Right renal cortex interstitium (tissue), 3 donors: Measurements from ENCODE around the gene C4orf54. TPM values are rescaled to one million over a fixed set of nuclear protein-coding genes. Genes with fewer than 3 reads are reported as not detected.

Source experiments
- DNase-seq, 3 donors: peaks; one replicate each; pipeline ENCODE4 v3.0.0-alpha.2; 2013; ENCODE audit warnings: low read depth in 3 of 3, low spot score in 2 of 3
- polyA plus RNA-seq, 3 donors: library from polyadenylated mRNA; unstranded; fragments of 120-200 nt; gene quantifications; one replicate each; pipeline ENCODE4 v1.2.1, GENCODE V29; 2013; ENCODE audit not compliant: insufficient read length in 3 of 3

C4orf54 gene
- polyA plus RNA-seq, result 1 to 10 TPM in 1 of 3 donors, under 1 TPM in 2; 0.59 to 1.3 (median 0.76) TPM

- DNase-seq, result no peak
These were observed at the start of gene C4orf54 for GRCh38 chr4:99657798-99658197. TSS of gene C4orf54 (minus strand) at chr4:99657828. CDS start at chr4:99654648, 3,180 bp downstream.

DNA sequence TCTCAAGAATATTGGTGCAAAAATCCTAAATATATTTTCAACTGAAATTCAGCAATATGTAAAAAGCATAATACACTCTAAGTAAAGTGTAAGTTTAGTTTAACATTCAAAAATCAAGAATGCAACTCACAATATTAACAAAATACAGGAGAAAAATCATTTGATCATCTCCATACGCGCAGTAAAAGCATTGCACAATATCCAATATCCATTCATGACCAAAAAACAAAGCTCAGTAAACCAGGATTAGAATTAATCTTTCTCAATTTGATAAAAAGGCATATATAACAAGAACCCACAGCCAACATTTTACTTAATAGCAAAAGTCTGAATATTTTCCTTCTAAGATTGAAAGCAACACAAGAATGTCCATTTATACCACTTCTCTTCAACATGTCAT, 48.3 kb upstream of the C4orf54 start:
- DNase-seq, result no peak

- no peak for DNase-seq
These were observed 39.2 kb upstream of the C4orf54 start for GRCh38 chr4:99696801-99697200.

- DNase-seq, result no peak
These were observed 35.5 kb upstream of the C4orf54 start for GRCh38 chr4:99693140-99693539.

GRCh38 chr4:99690990-99691389, 33.4 kb upstream of the C4orf54 start:
- no peak for DNase-seq

- DNase-seq, result no peak
These were observed 32.8 kb upstream of the C4orf54 start for GRCh38 chr4:99690472-99690871.

- no peak for DNase-seq
These were observed 29.5 kb upstream of the C4orf54 start for GRCh38 chr4:99687120-99687519.

GRCh38 chr4:99685234-99685633, 27.6 kb upstream of the C4orf54 start:
- DNase-seq, result no peak

- DNase-seq, result no peak
These were observed 26.3 kb upstream of the C4orf54 start for GRCh38 chr4:99683895-99684294.

DNA sequence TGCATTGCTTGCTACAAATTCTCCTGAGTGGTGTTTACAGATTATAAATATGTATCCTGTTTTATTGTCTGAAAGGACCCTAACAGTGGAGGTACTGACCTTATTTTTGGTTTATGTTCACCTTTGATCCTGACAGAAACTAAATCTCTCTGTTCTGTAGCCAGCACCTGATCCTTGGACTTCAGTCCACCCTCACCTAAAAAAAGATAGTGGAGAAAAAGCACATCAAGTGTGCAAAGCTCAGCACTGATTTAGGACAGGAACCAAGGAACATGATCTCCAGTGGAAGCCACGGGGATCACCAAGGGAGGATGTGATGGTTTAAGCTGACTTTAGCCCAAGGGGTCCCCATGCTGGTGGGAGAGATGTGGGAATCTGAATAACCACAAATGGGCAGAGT, 22.3 kb upstream of the C4orf54 start:
- DNase-seq, result no peak

DNA sequence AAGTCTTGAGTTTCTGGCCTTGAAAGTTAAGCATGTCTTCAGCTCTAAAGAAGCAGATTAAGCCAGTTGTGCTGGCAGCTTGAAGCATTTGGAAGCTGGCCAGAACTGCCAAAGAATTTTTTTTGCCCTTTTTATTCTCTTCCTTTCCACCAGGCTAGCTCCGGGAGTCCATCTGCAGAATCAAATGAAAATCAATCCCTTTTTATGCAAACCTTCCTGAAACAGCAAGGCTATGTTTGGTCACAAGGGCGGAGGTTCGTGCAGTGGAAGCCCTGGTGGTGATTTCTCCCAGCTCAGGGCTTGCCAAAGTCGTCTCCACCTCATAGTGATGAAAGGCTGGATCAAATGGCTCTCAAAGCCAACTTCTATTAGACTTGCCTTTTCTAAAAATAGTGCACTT, 21.6 kb upstream of the C4orf54 start:
- no peak for DNase-seq

- DNase-seq, result no peak
These were observed 19.5 kb upstream of the C4orf54 start for GRCh38 chr4:99677161-99677560.

DNA sequence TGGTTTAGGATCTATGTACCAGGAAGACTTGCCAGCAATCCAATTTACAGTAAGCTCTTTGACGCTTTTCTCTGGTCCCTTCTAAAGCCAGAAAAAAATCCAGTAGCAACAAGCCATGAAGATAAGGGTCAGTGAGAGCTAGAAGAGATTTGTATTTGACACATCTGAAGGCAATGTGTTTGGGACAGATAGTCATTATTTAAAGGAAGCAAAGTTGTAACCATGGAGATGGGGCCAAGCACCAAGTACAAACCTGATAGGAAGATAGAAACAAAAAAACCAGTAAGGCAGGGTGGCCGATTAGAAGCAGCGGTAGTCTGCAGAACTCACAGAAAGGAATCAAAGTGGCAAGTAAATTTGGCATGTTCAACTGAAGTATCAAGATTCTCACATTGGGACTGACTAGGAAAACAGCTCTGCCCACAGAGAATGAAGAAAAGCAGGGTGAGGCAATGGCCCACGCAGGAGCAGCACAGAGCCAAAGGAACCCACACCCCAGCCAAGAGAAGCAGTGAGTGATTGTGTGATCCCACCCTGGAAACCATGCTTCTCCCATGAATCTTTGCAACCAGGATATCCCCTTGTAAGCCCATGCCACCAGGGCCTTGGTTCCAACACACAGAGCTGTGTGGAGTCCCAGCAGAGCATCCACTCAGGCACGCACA, 12.9 kb upstream of the C4orf54 start:
- DNase-seq, result no peak

DNA sequence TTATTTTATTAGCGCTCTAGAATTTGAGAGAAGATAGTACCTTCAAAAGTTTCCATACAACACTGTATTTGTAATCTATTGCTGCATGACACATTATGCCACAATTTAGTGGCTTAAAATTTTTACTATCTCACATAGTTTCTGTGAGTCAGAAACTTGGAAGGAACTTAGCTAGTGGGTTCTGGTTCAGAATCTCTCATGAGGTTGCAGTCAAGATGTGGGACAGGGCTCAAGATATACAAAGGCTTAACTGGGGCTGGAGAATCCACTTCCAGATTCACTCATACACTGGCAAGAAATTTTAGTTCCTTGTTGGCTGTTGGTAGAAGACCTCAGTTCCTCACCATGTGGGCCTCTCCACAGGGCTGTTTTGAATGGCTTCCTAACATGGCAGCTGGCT, 11.5 kb upstream of the C4orf54 start:
- no peak for DNase-seq

GRCh38 chr4:99668472-99668871, 10.8 kb upstream of the C4orf54 start:
- DNase-seq, result no peak

DNA sequence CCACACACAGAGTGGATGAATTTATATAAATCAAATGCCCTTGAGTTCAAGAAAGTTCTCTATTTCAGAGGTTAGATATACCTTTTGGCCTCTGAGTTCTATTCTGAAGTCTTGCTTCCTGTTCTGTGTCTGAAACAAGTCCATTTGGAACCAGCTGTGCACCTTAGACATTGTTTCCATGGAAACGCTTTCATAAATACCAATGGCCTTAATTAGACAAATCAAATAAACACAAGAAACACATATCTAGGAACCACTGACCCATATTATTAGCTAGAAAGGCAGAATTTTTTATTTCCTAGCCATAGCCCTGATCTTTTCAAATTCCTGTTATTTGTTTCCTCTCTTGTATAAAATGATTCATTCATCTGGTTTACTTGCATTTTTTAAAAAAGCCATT, 8.4 kb upstream of the C4orf54 start:
- DNase-seq, result no peak

GRCh38 chr4:99664716-99665115, 7.1 kb upstream of the C4orf54 start:
- DNase-seq, result no peak

- no peak for DNase-seq
These were observed 4.3 kb upstream of the C4orf54 start for GRCh38 chr4:99661907-99662306.

- DNase-seq, result no peak
These were observed 1.0 kb upstream of the C4orf54 start for GRCh38 chr4:99658666-99659065.

- no peak for DNase-seq
These were observed 2.1 kb downstream of the C4orf54 start for GRCh38 chr4:99655308-99656081.

GRCh38 chr4:99654361-99654761, 3.3 kb downstream of the C4orf54 start:
- no peak for DNase-seq

GRCh38 chr4:99653916-99654315, 3.7 kb downstream of the C4orf54 start:
- DNase-seq, result no peak
